ENCODE measurements around the gene MRO.
"Not testable (repeated sequence)": the region's sequence is repeated elsewhere in the genome, so short reads cannot be mapped to it uniquely, and the experiment has no call there.

MRO gene

GRCh38 chr18:50791599-50792438, 28.0 kb downstream of the MRO start:
- no peak for DNase-seq (ENCODE audit: low spot score)

GRCh38 chr18:50790948-50791347, 28.9 kb downstream of the MRO start:
- no peak for DNase-seq (ENCODE audit: low spot score)

GRCh38 chr18:50790241-50790640, 29.6 kb downstream of the MRO start:
- no peak for DNase-seq (ENCODE audit: low spot score)

- no peak for DNase-seq (ENCODE audit: low spot score)
Observed at GRCh38 chr18:50788284-50788683, 31.5 kb downstream of the MRO start.

- DNase-seq (ENCODE audit: low spot score): no peak
Observed at GRCh38 chr18:50786864-50787263, 33.0 kb downstream of the MRO start.

- no peak for DNase-seq (ENCODE audit: low spot score)
Observed at GRCh38 chr18:50783553-50783952, 36.3 kb downstream of the MRO start.

- DNase-seq (ENCODE audit: low spot score): not testable (repeated sequence)
Observed at GRCh38 chr18:50779021-50779420, 40.8 kb downstream of the MRO start.

- DNase-seq (ENCODE audit: low spot score): no peak
Observed at GRCh38 chr18:50776383-50776782, 43.4 kb downstream of the MRO start.

GRCh38 chr18:50775726-50776125, 44.1 kb downstream of the MRO start:
- no peak for DNase-seq (ENCODE audit: low spot score)

GRCh38 chr18:50775207-50775606, 44.6 kb downstream of the MRO start:
- DNase-seq (ENCODE audit: low spot score): no peak

- no peak for DNase-seq (ENCODE audit: low spot score)
Observed at GRCh38 chr18:50769463-50769862, 50.4 kb downstream of the MRO start.

GRCh38 chr18:50757358-50757757, 62.5 kb downstream of the MRO start:
- DNase-seq (ENCODE audit: low spot score): no peak

- no peak for DNase-seq (ENCODE audit: low spot score)
Observed at GRCh38 chr18:50754297-50754696, 65.5 kb downstream of the MRO start.

- no peak for DNase-seq (ENCODE audit: low spot score)
Observed at GRCh38 chr18:50753311-50753710, 66.5 kb downstream of the MRO start.

GRCh38 chr18:50751947-50752346, 67.9 kb downstream of the MRO start:
- DNase-seq (ENCODE audit: low spot score): no peak

- DNase-seq (ENCODE audit: low spot score): no peak
Observed at GRCh38 chr18:50751490-50751889, 68.3 kb downstream of the MRO start.

GRCh38 chr18:50750546-50750945, 69.3 kb downstream of the MRO start:
- no peak for DNase-seq (ENCODE audit: low spot score)

- no peak for DNase-seq (ENCODE audit: low spot score)
Observed at GRCh38 chr18:50749945-50750344, 69.9 kb downstream of the MRO start.

- DNase-seq (ENCODE audit: low spot score): no peak
Observed at GRCh38 chr18:50749421-50749820, 70.4 kb downstream of the MRO start.

- no peak for DNase-seq (ENCODE audit: low spot score)
Observed at GRCh38 chr18:50748243-50749229, 71.3 kb downstream of the MRO start.

GRCh38 chr18:50747849-50748242, 72.0 kb downstream of the MRO start:
- no peak for DNase-seq (ENCODE audit: low spot score)

GRCh38 chr18:50745945-50746344, 73.9 kb downstream of the MRO start:
- no peak for DNase-seq (ENCODE audit: low spot score)

All from germinal center (tissue), 1 donor.